NCI-H2107 treated with DMSO at 0.1 percent for 48 hours (cell line): ENCODE data around the gene PCK2.
A peak's percentile ranks its signal among the peaks of the same experiment; 100 is the strongest.

Source experiments
- DNase-seq: peaks from one replicate; lab custom pipeline; 2025; ENCODE audit not compliant: unreplicated experiment; lab: John Stamatoyannopoulos, UW

PCK2 gene

DNA sequence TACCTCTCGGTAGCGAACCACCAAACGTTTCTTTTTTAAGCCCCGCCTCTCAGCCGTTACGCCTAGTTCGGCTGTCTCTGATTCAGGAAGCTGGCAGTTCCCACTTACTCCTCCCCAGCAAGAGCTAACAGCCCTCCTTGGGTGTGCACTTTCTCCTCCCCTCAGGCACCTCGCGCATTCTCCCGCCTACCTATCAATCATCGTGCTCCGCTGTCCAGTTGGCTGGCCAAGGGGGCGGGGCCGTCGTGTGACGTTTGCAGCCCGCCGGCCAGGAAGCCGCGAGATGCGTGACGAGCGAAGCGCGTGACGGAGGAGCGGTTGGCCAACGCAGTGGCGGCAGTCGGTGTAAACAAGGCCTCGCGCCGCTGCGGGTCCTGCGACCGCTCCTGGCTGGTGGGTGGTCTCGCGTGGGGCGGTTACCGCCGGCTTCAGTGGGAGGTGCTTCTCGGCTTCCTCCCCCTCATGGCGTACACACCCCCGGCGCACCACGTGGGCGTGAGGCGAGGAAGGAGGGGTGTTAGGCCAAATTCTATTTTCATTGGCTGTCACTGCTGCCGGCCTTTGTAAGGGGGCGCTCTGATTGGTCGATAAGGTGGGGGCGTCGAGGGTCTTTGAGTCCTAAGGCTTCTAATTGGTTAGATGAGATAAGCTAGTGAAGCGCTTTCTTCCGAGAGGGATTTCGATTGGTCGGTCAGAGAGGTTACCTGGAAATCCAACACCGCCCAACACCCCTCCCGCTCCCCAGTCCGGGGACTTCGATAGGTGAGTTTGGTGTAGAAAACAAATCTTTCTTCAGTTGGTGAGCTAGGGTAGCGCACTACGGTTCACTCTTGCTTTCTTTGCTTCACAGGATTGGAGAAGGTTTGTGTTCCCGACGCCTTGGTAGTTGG lies 20.7 kb downstream of the PCK2 start, which contains the start of the genes DCAF11 and NRL:
Gene DCAF11, plus strand, starts transcription at position 246 of the 890 bp plus-strand sequence. CDS start 818 bp downstream, outside the sequence.
Gene NRL, minus strand, starts transcription at position 418 of the 890 bp plus-strand sequence. CDS start 32,101 bp downstream, outside the sequence.
- peak; percentile 100 for DNase-seq

DNA sequence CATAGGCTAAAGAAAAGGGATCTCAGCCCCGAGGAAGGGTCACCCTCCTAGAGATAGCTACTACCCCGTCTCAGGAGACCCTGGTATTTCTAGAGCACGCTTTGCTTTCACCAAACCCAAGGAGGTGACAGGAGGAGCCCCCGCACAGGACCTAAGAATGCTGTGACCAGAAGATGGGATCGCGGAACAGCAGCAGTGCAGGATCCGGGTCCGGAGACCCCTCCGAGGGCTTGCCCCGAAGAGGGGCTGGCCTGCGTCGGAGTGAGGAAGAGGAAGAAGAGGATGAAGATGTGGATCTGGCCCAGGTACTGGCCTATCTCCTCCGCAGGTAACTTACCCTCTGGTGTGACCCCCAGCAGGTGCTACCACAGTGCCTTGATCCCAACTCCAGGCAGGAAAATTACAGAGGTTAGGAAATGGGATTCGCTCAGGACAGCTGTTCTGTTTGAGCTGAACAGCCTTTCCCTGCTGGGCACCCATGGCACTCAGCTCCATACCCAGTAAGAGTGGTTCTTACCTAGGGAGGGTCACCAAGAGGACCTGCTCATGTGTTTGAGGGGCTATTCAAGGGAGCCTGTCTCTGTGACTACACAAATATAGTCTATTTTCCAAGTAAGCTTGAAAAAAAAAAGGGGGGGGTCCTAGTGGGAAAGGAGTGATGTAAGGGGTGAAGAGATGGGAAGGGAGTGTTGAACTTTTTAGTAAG lies 21.5 kb downstream of the PCK2 start:
- DNase-seq = no peak

DNA sequence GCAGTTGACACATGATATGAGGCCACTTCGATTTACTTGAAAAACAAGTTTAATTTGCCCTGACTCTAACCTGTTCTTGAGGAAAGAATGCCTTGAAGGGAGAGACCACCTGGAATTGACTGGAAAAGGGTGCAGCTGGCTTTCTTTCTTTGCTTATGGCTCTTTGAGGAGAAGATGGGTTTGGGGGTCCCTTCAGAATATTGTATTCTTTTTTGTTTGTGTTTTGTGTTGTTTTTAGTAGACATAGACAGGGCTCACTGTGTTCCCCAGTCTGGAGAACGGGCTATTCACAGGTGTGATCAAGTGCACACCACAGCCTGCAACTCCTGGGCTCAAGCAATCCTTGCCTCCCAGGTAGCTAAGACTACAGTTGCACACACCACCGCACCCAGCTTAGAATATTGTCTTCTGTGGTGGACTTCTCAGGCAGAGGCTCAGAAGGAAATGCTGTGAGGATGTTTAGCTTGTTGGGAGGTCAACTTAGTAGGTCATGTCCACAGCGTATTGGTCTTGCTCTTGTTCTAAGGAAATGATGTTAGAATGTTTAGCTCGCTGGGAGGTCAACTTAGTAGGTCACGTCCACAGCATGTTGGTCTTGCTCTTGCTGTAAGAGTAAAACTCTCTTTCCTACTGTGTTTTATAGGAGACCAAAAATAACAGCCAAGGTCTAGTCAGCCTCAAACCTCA lies 22.2 kb downstream of the PCK2 start:
- no peak for DNase-seq

DNA sequence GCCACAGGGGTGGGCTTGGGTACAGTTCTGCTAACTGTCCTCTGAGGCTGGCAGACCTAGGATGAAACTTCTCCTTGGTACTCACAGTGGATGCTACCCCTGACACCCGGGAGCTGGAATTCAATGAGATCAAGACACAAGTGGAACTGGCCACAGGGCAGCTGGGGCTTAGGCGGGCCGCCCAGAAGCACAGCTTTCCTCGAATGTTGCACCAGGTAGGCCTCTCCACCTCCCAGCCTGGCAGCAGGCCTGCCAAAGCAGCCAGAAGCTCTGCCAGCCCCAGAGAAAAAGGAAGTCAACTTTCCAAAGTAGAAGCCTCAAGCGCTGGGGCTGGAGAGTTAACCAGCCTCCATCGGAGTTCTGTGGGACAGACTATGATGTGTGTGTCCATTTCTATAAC lies 23.1 kb downstream of the PCK2 start:
- no peak for DNase-seq

DNA sequence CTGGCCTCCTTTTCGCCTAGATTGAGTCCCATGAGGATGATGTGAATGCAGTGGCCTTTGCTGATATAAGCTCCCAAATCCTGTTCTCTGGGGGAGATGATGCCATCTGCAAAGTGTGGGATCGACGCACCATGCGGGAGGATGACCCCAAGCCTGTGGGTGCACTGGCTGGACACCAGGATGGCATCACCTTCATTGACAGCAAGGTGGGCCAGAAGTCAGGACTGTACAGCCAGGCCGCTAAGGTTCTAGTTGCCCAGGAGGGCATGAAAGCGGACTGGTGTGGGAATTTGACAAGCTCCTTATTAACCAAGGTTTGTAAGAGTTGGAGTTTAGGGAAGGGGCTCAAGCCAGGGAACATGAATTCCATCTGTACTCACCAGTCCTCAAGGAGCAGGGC lies 25.6 kb downstream of the PCK2 start:
- DNase-seq = no peak

DNA sequence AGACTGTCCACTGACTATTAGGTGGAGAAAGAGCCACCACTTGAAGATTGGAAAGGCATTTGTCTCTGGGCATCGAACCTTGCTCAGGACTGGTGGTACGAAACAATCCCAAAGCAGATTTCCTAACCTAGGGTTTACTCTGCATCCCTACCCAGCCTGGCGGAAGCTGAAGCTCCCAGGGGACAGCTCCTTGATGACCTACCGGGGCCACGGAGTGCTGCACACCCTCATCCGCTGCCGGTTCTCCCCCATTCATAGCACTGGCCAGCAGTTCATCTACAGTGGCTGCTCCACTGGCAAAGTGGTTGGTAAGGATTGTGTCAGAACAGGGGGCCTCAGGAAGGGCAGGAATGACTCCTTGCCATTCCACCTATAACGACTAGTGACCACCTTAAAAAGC lies 27.1 kb downstream of the PCK2 start:
- DNase-seq = no peak

DNA sequence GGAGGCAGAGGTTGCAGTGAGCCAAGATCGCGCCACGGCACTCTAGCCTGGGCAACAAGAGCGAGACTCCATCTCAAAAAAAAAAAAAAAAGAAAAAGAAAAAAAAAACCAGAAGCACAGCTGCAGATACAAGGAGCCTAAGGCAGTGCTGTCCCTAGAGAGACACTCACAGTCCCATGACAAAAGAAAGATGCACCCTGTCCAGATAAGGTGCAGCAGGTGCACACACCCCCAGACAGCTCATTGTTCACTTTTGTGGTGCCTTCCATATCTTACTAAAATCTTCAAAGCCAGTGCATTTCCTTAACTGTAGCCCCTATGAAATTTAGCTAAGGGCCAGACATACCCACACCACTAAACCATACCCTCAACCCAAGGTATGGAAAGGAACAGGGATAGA lies 28.3 kb downstream of the PCK2 start:
- no peak for DNase-seq

DNA sequence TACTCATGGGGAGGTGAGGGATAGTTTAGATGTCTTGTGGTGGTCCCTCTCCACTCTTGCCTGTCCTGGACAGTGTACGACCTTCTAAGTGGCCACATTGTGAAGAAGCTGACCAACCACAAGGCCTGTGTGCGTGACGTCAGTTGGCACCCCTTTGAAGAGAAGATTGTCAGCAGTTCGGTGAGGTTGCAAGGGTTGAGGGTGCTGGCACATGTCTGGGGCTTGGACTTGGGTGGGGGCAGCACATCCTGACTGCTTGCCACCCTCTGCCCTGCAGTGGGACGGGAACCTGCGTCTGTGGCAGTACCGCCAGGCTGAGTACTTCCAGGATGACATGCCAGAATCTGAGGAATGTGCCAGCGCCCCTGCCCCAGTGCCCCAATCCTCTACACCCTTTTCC lies 28.8 kb downstream of the PCK2 start:
- no peak for DNase-seq

DNA sequence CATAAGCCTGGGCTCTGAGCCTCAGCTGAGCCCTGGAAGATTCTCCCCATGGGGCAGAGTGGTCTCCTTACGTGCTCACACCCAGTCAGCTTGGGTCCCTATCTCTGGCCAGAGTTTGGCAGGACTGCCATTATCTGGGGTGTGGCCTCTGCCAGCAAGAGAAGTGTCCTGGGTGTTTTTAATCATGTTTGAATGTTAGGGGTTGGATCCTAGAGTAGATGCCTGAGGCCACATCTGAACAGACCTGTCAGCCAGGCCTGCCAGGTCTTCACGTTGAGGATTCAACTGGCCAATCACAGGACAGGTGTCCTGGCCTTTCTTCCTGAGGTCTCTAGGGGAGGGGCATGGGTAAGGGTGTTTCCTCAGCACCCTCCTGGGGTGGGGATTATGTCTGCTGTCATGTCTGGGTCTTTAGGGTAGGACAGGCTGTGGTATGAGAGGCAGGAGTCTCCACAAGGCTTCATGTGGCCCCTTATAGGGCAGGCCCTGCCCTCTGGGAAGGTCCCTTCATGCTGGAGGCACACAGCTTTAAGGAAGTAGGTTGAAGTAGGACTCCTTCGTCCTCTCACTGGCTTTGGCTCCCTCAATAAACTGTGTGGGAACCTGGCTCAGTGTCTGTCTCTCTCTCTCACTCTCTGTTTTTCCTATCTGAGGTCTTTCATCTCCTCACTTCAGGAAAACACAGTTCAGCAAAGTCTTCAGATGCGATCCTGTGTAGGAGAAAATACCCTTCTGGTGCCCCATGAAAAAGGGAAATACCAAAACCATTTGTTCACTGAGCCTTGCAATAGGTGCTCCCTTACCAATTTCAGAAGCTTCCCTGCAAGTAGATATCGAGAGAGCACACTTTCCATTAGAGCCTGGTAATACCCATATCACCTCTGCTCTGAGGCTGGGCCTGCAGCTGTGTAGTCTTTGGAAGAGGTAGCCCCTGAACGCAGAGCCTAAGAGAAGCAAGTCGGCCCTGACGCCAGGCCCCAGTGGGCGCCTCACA lies 29.6 kb downstream of the PCK2 start:
- DNase-seq = no peak

DNA sequence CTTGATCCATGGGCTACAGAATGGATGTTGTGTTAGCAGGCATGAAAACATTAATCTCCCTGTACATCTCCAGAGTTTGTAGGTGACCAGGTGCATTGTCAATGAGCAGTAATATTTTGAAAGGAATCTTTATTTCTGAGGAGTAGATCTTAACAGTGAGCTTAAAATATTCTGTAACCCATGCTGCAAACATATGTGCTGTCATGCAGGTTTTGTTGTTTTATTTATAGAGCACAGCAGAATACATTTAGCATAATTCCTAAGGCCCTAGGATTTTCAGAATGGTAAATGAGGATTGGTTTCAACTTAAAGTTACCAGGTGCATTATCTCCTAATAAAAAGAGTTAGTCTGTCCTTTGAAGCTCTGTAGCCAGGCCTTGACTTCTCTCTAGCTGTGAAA lies 32.8 kb downstream of the PCK2 start:
- DNase-seq = no peak

DNA sequence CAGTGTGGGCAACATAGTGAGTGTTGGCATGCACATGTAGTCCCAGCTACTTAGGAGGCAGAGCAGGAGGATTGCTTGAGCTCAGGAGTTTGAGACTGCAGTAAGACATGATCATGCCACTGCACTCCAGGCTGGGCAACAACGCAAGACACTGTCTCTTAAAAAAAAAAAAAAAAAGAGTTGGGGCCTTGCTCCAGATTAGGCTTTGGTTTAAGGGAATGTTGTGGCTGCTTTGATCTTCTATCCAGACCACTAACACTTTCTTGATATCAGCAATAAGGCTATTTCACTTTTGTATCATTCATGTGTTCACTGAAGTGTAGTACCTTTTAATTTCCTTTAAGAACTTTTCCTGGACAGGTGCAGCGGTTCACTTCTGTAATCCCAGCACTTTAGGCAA lies 33.6 kb downstream of the PCK2 start:
- DNase-seq = no peak

DNA sequence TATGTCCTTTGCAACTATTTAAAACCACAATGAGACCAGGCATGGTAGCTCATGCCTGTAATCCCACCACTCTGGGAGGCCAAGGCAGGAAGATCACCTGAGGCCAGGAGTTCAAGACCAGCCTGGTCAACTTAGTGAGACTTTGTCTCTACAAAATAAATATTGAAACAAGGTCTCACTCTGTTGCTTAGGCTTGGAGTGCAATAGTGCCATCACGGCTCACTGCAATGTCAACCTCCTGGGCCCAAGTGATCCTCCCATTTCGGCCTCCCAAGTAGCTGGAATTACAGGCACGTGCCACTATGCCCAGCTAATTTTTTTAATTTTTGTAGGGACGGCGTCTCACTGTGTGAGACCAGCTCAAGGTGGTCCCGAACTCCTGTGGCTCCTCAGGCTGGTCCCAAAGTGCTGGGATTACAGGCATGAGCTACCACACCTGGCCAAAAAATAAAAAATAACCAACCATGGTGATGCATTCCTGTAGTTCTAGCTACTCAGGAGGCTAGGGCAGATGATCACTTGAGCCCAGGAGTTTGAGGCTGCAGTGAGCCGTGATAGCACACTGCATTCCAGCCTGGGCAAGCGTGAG lies 35.4 kb downstream of the PCK2 start:
- no peak for DNase-seq

DNA sequence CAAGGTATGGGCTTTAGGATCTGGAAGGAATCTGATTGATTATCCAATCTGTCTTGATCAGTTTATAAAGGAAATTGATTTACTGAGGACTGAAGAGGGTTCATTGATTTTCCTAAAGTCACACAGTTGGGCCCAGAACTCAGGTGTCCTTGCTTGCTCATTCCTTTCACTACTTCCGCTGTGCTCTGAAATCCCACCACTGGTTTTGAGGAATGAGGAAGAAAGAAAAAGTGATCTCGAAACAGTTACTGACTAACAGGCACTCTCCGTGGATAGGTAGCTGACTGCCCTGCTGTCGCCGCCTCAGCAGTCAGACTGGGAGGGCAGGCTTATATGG lies 36.2 kb downstream of the PCK2 start, which contains the start of gene FITM1:
Gene FITM1, plus strand, starts transcription at position 280 of the 337 bp plus-strand sequence. CDS start 905 bp downstream, outside the sequence.
- no peak for DNase-seq

DNA sequence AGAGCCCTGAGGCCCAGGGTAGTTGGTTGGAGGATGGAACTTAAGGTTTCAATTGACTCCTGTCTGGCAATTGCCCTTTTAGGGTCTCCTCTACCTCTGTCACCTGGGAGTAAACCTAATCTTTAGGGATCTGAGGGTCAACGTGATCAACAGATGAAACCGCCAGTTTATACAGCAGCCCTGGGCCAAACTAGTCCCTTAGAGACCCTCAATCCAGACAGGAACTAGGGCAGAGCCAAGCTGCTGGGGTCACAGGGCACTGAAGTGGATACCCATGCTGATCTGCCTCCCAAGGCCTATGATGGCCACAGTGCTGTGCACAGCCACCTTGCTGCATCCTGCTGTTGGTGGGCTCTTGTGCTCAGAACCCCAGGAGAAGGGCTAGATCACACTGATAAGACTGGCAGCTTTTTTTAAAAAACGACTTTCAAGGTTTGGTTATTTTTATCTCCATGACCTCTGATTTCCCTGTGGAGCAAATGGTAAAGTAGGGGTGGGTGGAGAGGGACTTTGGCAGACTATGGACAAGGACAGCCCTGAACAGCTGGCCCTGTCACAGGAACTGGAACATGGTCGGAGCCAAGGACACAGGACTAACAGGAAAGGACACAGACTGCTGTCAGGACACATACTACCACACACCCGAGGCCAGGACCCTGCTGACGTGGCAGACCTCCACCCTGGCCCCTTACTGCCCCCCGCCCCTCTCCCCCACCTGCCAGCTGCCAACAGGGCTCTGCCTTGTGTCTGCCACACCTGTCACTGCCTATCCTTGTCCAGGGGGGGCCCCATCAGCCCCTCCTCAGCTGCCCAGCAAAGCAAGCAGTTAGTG lies 36.8 kb downstream of the PCK2 start:
- no peak for DNase-seq

DNA sequence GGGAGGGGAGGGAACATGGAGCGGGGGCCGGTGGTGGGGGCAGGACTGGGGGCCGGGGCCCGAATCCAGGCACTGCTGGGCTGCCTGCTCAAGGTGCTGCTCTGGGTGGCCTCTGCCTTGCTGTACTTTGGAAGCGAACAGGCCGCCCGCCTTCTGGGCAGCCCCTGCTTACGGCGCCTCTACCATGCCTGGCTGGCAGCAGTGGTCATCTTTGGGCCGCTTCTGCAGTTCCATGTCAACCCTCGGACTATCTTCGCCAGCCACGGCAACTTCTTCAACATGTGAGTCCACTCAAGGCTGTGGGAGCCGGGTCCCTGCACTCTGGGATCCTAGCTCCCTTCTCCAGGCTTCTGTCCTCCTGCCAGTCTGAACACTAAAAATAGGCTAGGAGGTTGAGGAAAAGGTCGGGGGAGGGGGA lies 37.4 kb downstream of the PCK2 start:
- DNase-seq = no peak

DNA sequence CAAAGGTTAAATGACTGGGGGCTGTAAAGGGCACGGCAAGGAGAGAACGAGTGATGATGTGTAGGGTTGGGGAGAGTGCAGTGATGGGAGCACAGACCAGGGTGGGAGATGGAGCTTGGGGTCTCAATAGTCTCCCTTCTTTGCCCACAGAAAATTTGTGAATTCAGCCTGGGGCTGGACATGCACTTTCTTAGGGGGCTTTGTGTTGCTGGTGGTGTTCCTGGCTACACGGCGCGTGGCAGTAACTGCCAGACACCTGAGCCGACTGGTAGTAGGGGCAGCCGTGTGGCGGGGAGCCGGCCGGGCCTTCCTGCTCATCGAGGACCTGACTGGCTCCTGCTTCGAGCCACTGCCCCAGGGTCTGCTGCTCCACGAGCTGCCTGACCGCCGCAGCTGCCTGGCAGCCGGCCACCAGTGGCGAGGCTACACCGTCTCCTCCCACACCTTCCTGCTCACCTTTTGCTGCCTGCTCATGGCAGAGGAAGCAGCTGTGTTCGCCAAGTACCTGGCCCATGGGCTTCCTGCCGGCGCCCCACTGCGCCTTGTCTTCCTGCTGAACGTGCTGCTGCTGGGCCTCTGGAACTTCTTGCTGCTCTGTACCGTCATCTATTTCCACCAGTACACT lies 38.1 kb downstream of the PCK2 start:
- DNase-seq = peak; percentile 68

DNA sequence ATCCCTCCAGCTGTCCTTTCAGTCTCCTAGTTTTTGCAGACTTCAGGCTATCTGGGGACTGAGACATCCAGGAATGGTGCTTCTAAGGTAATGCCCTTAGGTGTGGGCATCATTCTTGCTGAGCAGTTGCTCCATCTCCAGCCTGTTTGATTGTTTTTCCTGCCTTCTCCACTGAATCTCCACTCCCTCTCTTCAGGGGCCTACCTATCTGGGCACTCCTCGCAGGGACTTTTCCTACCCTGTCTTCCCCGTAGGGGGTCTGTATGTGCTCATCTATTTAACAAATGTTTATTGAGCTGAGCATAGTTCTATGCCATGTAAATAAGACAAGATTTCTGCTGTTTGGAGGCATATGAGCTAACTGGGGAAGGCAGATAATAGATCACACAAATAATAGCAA lies 38.9 kb downstream of the PCK2 start:
- DNase-seq = no peak

DNA sequence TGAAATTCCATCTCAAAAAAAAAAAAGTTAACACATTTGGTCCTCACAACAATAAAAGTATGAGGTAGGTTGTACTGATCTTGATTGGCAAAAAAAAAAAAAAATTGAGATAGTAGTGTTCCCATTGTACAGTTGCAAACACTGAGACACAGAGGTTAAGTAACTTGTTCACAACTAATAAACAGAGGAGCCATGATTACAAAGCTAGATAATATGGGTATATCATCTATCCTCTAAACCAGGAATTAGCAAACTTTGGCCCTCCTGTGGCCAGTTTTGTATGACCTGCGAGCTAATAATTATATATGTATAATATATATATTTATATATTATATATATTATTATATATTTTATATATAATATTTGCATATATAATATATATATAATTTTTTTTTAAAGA lies 39.6 kb downstream of the PCK2 start:
- DNase-seq = no peak

DNA sequence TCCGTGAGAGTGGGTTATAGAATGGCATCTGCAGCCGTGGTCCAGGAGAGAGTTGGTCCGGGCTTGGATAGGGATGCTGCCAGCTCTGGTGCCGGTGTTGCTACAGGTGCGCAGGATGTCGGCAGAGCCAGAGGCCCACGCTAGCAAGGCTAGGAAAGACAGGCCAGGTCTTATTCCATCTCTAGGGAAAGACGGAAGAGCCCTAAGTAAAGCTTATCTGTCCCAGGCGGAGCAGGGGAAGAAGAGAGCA lies 41.4 kb downstream of the PCK2 start:
- no peak for DNase-seq
